Measurements from ENCODE around the gene DPH7.
A peak's percentile ranks its signal among the peaks of the same experiment; 100 is the strongest.
"Not testable (repeated sequence)": the region's sequence is repeated elsewhere in the genome, so short reads cannot be mapped to it uniquely, and the experiment has no call there.

DPH7 gene

DNA sequence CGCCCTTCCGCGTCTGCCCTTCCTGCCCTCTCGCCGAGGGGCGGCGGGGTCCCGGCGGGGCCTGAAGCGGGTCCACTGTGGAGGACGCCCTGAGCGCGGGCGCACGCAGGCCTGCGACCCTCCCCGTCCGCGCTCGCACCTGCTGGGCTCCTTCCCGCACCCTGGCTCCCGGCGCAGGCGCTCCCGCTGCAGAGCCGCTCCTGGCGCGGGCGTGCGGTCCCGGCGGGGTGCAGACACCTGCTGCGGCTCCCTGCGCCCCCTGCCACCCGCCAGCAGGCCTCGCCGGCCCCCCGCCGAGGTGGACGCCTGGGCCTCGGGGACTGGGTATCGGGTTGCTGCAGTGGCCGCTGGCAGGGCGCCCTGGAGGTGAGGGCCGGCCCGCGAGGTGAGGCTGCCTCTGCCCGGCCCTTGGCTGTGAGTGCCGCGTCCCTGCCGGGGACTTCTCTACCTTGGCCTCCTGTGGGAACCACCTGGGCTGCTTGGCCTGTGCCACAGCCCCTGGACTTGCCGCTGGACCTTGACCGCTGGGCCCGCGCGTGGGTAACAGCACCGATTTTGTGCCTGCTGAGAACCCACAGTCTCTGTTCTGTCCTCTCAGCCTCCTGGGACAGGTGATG lies 27.4 kb upstream of the DPH7 start:
- DNase-seq = peak in 1 of 2 donors; percentile 43

GRCh38 chr9:137605121-137606004 lies 26.6 kb upstream of the DPH7 start, which contains the start of gene ARRDC1:
ARRDC1 (plus strand) TSS chr9:137605686; CDS start chr9:137605718, 32 bp downstream.
- peak; percentile 91 to 92 for DNase-seq

DNA sequence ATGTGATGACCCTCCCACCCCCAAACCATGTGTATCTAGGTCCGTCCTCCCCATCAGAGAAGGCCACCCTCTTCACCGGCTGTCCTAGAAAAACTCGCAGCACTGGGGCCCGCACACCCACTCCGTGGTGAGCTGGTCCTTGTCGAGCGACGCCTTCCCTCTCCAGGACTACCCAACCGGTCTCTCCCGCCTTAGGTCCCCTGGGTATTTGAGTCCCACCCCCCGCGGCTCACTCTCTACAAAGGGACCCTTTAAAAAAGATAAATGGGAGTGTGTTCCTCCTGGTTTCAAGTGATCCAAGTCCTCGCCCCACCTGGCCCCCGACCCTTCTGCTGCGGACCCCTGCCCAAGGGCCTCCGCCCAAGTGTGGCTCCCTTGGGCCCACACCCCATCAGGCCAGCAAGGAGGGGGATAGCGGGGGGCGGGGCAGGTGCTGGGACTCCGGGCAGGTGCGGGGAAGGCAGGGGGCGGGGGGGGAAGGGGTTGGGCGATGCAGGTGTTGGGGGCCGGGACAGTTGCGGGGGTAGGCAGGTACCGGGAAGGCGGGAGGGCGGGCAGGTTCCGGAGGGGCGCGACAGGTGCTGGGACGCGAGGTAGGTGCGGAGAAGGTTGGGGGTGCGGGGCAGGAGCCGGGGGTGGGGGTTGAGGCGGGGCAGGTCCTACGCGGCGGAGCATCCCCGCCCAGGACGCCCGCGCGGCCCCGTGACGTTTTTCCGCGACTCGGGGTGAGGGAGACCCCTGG lies 25.8 kb upstream of the DPH7 start:
- DNase-seq = no peak

DNA sequence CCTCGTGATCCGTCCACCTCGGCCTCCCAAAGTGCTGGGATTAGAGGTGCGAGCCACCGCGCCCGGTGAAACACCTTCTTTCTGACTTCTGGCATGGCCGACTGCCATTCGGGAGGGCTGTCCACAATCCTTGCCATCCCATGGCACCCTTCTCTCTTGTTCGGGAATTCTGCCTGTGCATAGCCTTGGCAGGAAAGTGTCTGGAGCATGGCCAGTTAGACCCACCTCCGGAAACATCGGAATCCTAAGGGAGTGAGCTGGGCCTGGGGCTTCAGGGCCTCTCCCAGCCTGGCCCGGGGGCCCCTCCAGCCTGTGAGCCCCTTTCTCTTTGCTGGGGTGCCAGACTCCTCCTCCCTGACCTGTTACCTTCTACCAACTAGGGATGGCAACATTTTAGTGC lies 25.2 kb upstream of the DPH7 start:
- no peak for DNase-seq

DNA sequence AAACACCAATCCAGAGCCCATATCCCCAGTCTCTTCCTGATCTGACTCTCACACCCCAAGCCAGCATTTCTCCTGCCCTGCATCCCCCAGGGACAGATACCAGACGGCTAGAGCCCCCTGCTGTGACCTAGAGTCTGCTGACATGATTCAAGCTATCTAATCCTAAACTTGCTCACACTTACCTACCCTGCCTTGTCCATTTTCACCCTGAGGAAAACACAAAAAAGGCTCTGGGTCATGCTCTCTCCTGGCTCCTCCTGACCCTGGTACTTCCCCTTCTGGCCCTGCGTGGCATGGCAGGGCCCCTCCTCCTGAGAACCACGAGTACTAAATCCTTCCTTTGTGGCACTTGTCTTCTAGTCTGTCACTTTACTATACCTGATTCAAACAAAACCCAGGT lies 23.9 kb upstream of the DPH7 start:
- DNase-seq = no peak

- DNase-seq = no peak
Measured at GRCh38 chr9:137598943-137599342, 20.2 kb upstream of the DPH7 start.

DNA sequence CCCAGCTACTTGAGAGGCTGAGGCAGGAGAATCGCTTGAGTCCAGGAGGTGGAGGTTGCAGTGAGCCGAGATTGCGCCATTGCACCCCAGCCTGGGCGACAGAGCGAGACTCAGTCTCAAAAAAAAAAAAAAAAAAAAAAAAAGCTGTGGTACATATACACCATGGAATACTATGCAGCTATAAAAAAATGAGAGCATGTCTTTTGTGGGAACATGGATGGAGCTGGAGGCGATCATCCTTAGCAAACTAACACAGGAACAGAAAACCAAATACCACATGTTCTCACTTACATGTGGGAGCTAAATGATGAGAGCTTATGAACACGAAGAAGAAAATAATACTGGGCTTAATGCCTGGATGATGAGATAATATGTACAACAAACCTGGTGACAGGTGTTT lies 17.9 kb upstream of the DPH7 start:
- not testable (repeated sequence) for DNase-seq

- no peak for DNase-seq
Measured at GRCh38 chr9:137593176-137593575, 14.5 kb upstream of the DPH7 start.

DNA sequence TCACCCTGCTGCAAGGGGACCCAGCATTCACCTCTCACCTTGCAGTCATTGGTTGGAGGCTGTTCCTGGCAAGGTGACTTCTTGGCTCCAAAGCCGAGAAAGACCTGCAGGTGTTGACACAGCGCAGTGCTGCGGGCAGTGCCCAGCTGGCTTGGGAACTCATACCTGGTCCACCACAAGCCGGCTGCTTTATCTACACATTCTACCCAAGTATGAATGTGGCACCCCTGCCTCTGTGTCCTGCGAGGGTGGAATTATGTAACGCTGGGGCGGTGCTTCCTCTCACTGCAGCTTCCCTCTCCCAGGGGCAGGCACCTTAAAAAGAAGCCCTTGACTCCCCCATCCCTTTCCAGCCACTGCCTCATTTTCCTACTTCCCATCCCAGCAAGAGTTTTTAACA lies 14.0 kb upstream of the DPH7 start:
- no peak for DNase-seq

GRCh38 chr9:137590469-137591383 lies 12.0 kb upstream of the DPH7 start, which contains the start of gene ZMYND19:
ZMYND19 (minus strand) TSS chr9:137590512; CDS start chr9:137590263, 249 bp downstream.
- peak; percentile 91 to 93 for DNase-seq

DNA sequence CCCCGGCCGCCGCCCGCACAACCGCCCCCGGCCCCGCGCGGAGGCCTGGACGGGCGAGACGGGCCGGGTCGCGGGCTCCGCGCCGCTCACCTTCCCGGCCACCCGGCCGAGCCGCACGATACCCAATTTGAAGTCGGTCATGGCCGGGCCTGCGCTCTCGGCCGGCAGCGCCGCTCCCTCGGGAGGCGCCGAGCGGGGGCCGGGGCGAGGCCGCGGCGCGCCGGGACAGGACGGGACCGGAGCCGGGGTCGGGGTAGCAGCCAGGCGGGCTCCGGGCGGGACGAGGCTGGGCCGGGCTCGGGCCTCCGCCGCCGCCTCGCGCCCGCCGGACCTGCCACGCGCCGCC lies 11.4 kb upstream of the DPH7 start:
- no peak for DNase-seq

- no peak for DNase-seq
Measured at GRCh38 chr9:137589441-137590122, 10.9 kb upstream of the DPH7 start.

DNA sequence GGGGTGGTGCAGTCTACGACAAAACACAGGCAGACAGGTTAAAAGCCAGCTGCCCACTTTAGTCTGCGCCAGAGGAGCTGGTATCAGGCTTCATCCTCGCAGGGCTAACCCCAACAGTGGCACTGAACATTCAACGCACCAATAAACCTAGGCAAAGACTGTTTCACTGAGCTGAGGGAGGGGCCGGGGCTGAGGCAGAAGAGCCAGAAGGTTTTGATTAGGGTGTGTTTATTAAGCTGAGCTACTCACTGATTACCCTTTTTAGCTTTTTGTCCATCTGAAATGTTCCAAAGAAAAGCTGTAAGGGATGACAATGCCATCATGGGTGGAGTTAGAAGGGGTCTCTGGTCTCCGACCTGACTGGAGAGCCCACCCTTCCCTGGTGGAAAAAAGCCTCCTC lies 10.2 kb upstream of the DPH7 start:
- no peak for DNase-seq

GRCh38 chr9:137588311-137588710 lies 9.6 kb upstream of the DPH7 start:
- no peak for DNase-seq

DNA sequence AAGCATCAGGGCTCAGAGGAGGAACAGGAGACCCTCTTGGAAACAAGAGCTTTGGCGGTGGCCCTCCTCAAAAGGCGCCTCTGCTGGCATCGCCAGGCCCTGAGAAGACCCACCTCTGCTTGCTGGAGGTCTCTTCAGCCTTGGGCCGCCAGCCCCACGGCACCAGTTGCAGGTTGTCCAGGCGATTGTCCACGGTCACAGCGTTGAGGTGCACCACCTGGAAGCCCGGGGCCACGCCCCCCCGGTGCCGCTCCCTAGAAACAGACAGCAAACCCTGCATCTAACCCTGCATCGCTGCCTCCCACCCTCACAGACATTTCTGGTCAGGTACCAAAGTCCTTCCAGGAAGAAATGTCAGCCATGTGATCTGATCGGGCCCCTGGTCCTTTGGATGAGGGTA lies 8.1 kb upstream of the DPH7 start:
- DNase-seq = no peak

- DNase-seq = no peak
Measured at GRCh38 chr9:137583957-137584356, 5.2 kb upstream of the DPH7 start.

GRCh38 chr9:137583347-137583746 lies 4.6 kb upstream of the DPH7 start:
- no peak for DNase-seq

DNA sequence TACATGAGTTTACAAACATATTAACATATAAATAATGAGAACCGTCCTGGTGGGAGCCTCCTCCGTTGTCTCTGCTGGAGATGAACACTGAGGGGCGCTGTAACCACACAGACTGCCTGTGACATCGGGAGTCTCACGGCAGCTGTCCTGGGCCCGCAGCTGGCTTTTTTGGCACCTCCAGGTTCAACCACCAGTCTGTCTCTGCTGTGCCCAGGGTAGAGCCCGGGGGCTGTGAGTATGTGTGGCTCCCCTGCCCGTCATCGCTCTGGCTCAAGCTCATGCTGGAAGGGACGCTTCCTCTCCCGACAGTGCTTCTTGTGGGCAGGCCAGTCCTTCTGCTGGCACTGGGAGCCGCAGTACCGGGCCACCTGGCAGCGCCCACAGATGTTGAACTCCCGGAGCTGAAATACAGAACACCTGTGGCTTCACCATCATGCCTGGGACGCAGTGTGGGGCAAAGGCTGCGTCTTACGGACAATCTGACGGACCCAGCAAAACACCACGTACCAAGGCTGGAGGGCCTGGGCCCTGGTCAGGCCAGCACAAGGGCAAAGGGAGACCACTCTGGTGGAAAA lies 3.6 kb upstream of the DPH7 start:
- DNase-seq = no peak

DNA sequence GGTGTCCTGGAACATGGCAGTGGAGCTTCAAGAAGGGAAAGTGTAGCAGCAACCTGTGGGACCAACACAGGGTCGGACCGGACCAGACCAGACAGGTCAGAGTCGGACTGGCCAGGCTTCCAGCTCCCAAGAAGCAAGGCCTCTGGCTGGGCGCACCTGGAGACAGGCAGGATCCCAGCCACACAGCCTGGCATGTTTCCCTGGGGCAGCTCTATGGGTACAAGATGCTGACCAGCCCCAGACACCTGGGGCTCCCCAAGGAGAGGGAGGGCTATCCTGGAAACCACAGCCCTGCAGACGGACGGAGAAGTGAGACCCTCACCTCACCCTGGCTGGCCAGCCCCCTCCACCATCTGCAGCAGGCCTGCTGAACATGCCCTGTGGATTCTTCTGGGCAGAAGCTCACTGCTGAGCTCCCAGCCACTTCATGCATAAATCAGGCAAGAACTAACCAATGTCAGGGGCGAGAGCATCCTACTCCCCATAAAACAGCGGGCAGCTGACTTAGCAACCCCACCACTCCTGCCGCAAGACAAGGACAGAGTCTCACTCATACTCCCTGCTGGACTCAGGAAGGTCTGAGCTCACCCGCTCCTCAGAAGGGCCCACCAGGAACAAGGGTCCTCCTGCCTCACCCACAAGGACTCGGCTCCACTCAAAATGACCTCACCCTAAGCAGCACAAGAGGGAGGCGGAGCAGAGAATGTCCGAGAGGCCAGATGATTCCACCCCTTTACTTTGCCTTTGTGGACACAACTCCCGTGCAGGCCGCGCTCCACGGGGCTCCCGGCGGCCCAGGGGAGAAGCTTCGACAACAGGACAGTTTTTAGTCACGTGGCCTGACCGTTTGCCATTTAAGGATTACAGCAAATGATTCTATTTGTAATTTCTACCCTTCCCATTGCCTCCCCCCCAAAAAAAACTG lies 2.9 kb upstream of the DPH7 start:
- no peak for DNase-seq

GRCh38 chr9:137580954-137581322 lies 2.2 kb upstream of the DPH7 start:
- DNase-seq = no peak
